PC-3 (cell line): ENCODE data around the gene ST3GAL4. TPM values are rescaled to one million over a fixed set of nuclear protein-coding genes. Genes with fewer than 3 reads are reported as not detected.

Experiments used
- ATAC-seq: fragments of 200-7000 bp; cut with Tn5 transposase; 2 replicates; pipeline ENCODE4 v1.9.1; 2020; ENCODE audit warnings: mild to moderate bottlenecking, moderate library complexity
- BruUV-seq: library from RNA; stranded (reverse); fragments of 400-500 nt; replicated peaks from 2 replicates; lab custom pipeline; 2021; lab: Mats Ljungman, UMichigan
- CTCF ChIA-PET: fragments of 300-600 bp; sonication (Branson Sonifier 250); formaldehyde crosslinking; loops from one replicate; lab custom pipeline; 2022; ENCODE audit warnings: antibody characterized with exemption; lab: Charles Lee
- POLR2A ChIA-PET: fragments of 300-600 bp; sonication (Branson Sonifier 250); formaldehyde crosslinking; loops from one replicate; lab custom pipeline; 2022; ENCODE audit warnings: antibody characterized with exemption; ENCODE audit not compliant: unreplicated experiment; lab: Charles Lee
- DNase-seq: peaks from one replicate; pipeline ENCODE4 v3.0.0-alpha.2; 2015
- H2AFZ ChIP-seq: fragments of 300-600 bp; sonication (generic); 2 replicates; pipeline ENCODE4 v1.6.0; 2016; ENCODE audit warnings: antibody characterized with exemption, low read length
- H3F3A ChIP-seq: fragments of 300-600 bp; sonication (generic); one replicate; pipeline ENCODE4 v1.6.0; 2017; ENCODE audit warnings: antibody characterized with exemption, low read length, control low read depth, mild to moderate bottlenecking; ENCODE audit not compliant: unreplicated experiment
- H3K27ac ChIP-seq: fragments of 300-600 bp; sonication (generic); 2 replicates; pipeline ENCODE4 v1.5.1; 2016; ENCODE audit warnings: mild to moderate bottlenecking, low read length
- H3K27me3 ChIP-seq: fragments of 300-600 bp; sonication (generic); 2 replicates; pipeline ENCODE4 v1.6.1; 2016; ENCODE audit warnings: low read length, mixed read lengths
- H3K36me3 ChIP-seq: fragments of 300-600 bp; sonication (generic); 2 replicates; pipeline ENCODE4 v1.6.1; 2016; ENCODE audit warnings: low read depth, mixed run types, low read length, mixed read lengths
- H3K4me1 ChIP-seq: fragments of 300-600 bp; sonication (generic); 2 replicates; pipeline ENCODE4 v1.5.1; 2016; ENCODE audit warnings: low read length; ENCODE audit not compliant: insufficient read depth
- H3K4me2 ChIP-seq: fragments of 300-600 bp; sonication (generic); 2 replicates; pipeline ENCODE4 v1.6.0; 2016; ENCODE audit warnings: low read length
- H3K4me3 ChIP-seq: fragments of 300-600 bp; sonication (generic); 2 replicates; pipeline ENCODE4 v1.5.1; 2016; ENCODE audit warnings: mild to moderate bottlenecking, low read length, mixed read lengths
- H3K79me2 ChIP-seq: fragments of 300-600 bp; sonication (generic); 2 replicates; pipeline ENCODE4 v1.6.1; 2017; ENCODE audit warnings: low read length, mixed read lengths
- H3K9ac ChIP-seq: fragments of 300-600 bp; sonication (generic); 2 replicates; pipeline ENCODE4 v1.6.0; 2016; ENCODE audit warnings: mild to moderate bottlenecking, low read length
- H3K9me2 ChIP-seq: fragments of 300-600 bp; sonication (generic); replicated peaks from 2 replicates; pipeline ENCODE4 v1.6.1; 2016; ENCODE audit warnings: mixed run types, low read length, mixed read lengths
- H3K9me3 ChIP-seq: fragments of 300-600 bp; sonication (generic); 2 replicates; pipeline ENCODE4 v1.6.1; 2016; ENCODE audit warnings: low read length, mixed read lengths
- H4K20me1 ChIP-seq: fragments of 300-600 bp; sonication (generic); 2 replicates; pipeline ENCODE4 v1.6.1; 2016; ENCODE audit warnings: low read length, mixed read lengths
- EZH2 ChIP-seq: fragments of 300-600 bp; sonication (generic); IDR thresholded peaks from one replicate; pipeline ENCODE4 v1.6.1; 2017; ENCODE audit warnings: antibody characterized with exemption, mild to moderate bottlenecking, low read length; ENCODE audit not compliant: unreplicated experiment
- EZH2phosphoT487 ChIP-seq: fragments of 300-600 bp; sonication (generic); IDR thresholded peaks from 2 replicates; pipeline ENCODE4 v1.6.1; 2018; ENCODE audit warnings: mild to moderate bottlenecking, antibody characterized with exemption, low read length, borderline replicate concordance
- intact Hi-C: fragments of 100-400 bp; cut with micrococcal nuclease; formaldehyde crosslinking; loops from 2 replicates; pipeline ENCODE4 v1.9.0; 2023
- total RNA-seq: library from RNA; depleted of rRNA; stranded (reverse); fragments of >200 nt; gene quantifications from 2 replicates; pipeline ENCODE4 v1.2.3, GENCODE V29; 2014
- TF ChIP-seq, protein P1 (sequence below): fragments of 300-600 bp; sonication (generic); conservative IDR thresholded peaks from 2 replicates; pipeline ENCODE4 v1.5.1; 2017; ENCODE audit warnings: antibody characterized with exemption, low read depth, mild to moderate bottlenecking, low read length

The ST3GAL4 gene
- total RNA-seq, 1 experiment from 2014 or later: 126 TPM

DNA sequence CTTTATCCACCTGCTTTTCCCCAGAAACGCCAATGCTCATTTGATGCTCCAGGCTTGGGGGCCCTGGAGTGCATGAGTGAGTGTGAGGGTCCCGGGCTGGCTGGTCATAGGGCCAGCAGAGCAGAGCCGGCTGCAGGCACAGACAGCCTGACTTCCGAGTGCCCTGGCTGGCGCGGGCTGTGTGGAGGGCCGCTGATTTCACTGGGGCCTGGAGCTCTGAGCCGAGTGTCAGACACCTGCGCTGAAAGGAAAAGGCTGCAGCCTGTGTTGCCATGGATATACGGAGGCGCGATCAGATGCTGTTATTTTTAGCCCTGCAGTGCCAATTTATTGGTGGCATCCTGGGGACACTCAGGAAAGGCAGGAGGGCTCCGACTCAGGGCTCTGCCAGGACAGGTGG, 87.6 kb downstream of the ST3GAL4 start:
- no peak overlapping the region for H2AFZ ChIP-seq
- BruUV-seq: no TSS peak
- no peak overlapping the region for H3K4me2 ChIP-seq
- H3K27ac ChIP-seq: no peak overlapping the region
- H3K79me2 ChIP-seq: no peaks in the 10 kb centered on the region
- no peaks in the 10 kb centered on the region for H3K9me3 ChIP-seq
- intact Hi-C loops: loop anchor here (5.0 kb wide), 1 partner anchor 164 kb away; no protein-coding TSS in a partner anchor
- ChIA-PET POLR2A (no interaction called here), CTCF (interaction anchor here (1.9 kb wide), 1 partner anchor 38 kb away, joined by 9 read pairs; no protein-coding TSS in a partner anchor)
- DNase-seq (no peak), ATAC-seq (no peak)
- no peak overlapping the region for H3K4me3 ChIP-seq
- no peaks in the 10 kb centered on the region for H3K36me3 ChIP-seq
- H3K4me1 ChIP-seq: peaks cover 5% of the 10 kb centered on the region; the same call in 1 of the 2 replicates
- H3K9me2 ChIP-seq: no peaks in the 10 kb centered on the region
- no peak for TF ChIP-seq EZH2phosphoT487
- TF ChIP-seq, protein P1, sequence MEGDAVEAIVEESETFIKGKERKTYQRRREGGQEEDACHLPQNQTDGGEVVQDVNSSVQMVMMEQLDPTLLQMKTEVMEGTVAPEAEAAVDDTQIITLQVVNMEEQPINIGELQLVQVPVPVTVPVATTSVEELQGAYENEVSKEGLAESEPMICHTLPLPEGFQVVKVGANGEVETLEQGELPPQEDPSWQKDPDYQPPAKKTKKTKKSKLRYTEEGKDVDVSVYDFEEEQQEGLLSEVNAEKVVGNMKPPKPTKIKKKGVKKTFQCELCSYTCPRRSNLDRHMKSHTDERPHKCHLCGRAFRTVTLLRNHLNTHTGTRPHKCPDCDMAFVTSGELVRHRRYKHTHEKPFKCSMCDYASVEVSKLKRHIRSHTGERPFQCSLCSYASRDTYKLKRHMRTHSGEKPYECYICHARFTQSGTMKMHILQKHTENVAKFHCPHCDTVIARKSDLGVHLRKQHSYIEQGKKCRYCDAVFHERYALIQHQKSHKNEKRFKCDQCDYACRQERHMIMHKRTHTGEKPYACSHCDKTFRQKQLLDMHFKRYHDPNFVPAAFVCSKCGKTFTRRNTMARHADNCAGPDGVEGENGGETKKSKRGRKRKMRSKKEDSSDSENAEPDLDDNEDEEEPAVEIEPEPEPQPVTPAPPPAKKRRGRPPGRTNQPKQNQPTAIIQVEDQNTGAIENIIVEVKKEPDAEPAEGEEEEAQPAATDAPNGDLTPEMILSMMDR: no peak
- no peak for TF ChIP-seq EZH2
- H4K20me1 ChIP-seq: no peaks in the 10 kb centered on the region
- H3K27me3 ChIP-seq: no peaks in the 10 kb centered on the region
- no peaks in the 10 kb centered on the region for H3F3A ChIP-seq
- H3K9ac ChIP-seq: no peak overlapping the region

DNA sequence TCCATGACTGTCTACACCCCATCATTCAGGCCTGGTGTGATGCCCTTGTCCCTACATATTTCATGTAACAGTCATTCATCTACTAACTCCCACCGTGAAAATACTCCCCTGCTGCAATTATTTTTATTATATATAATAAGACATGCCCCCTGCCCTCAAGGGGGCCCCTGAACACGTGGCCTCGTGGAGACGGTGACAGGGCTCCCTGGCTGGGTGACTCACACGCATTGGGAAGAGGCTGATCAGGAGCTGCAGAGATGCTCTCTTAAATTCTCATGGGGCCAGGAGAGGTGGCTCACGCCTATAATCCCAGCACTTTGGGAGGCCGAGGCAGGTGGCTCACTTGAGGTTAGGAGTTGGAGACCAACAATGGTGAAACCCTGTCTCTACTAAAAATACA, 88.6 kb downstream of the ST3GAL4 start:
- no peak overlapping the region for H3K4me2 ChIP-seq
- ChIA-PET POLR2A (no interaction called here), CTCF (interaction anchor here (1.9 kb wide), 1 partner anchor 37 kb away, joined by 9 read pairs; no protein-coding TSS in a partner anchor)
- H4K20me1 ChIP-seq: no peaks in the 10 kb centered on the region
- TF ChIP-seq, protein P1: no peak
- TF ChIP-seq EZH2phosphoT487 (no peak), EZH2 (no peak)
- no peak overlapping the region for H3K9ac ChIP-seq
- no peaks in the 10 kb centered on the region for H3F3A ChIP-seq
- ATAC-seq: no peak
- H3K9me2 ChIP-seq: no peaks in the 10 kb centered on the region
- H3K27me3 ChIP-seq: no peaks in the 10 kb centered on the region
- H2AFZ ChIP-seq: no peak overlapping the region
- BruUV-seq: no TSS peak
- H3K27ac ChIP-seq: no peak overlapping the region
- no peaks in the 10 kb centered on the region for H3K36me3 ChIP-seq
- no peaks in the 10 kb centered on the region for H3K79me2 ChIP-seq
- H3K9me3 ChIP-seq: no peaks in the 10 kb centered on the region
- intact Hi-C loops: loop anchor here (5.0 kb wide), 1 partner anchor 163 kb away; no protein-coding TSS in a partner anchor
- peaks cover 5% of the 10 kb centered on the region; the same call in 1 of the 2 replicates for H3K4me1 ChIP-seq
- H3K4me3 ChIP-seq: no peak overlapping the region
- no peak for DNase-seq

DNA sequence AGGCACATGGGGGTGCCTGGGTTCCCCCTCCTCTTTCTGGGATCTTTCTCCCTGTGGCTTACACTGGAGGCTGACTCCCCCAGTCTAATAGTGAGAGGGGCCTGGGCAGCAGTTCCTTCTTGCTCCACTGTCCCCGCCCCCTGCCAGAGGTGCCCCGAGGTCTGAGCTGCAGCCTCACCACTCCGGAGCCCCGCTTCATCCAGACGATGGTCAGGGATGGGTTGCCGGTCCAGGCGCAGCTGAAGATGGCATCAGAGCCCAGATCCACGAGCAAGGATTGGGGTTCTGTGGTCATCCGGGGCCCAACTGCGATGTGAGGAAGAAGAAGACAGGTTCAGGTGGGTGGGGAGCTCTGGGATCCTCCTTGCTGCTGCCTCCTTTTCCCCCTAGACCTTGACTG, 91.1 kb downstream of the ST3GAL4 start:
- CTCF ChIA-PET: no interaction called here
- intact Hi-C loops: no loop called here
- H3K79me2 ChIP-seq: no peaks in the 10 kb centered on the region
- H3K4me2 ChIP-seq: no peak overlapping the region
- no peak overlapping the region for H3K9ac ChIP-seq
- H3F3A ChIP-seq: no peaks in the 10 kb centered on the region
- TF ChIP-seq, protein P1: no peak
- TF ChIP-seq EZH2phosphoT487 (no peak), EZH2 (no peak)
- POLR2A ChIA-PET: no interaction called here
- H2AFZ ChIP-seq: no peak overlapping the region
- no peak overlapping the region for H3K27ac ChIP-seq
- no peaks in the 10 kb centered on the region for H3K9me3 ChIP-seq
- H3K4me1 ChIP-seq: no peaks in the 10 kb centered on the region
- H3K36me3 ChIP-seq: no peaks in the 10 kb centered on the region
- no peak overlapping the region for H3K4me3 ChIP-seq
- no peak for ATAC-seq
- H3K27me3 ChIP-seq: no peaks in the 10 kb centered on the region
- DNase-seq: no peak
- BruUV-seq: no TSS peak
- no peaks in the 10 kb centered on the region for H4K20me1 ChIP-seq
- H3K9me2 ChIP-seq: no peaks in the 10 kb centered on the region
